Hepatocyte (in vitro differentiated cells): ENCODE results near the gene MAD1L1.

Experiments
- CTCF ChIP-seq: fragments of 200-600 bp; sonication (generic); IDR thresholded peaks from 2 replicates; pipeline ENCODE4 v1.5.1; 2016; ENCODE audit warnings: antibody characterized with exemption, mild to moderate bottlenecking; ENCODE audit not compliant: poor library complexity
- EZH2 ChIP-seq: fragments of 200-600 bp; sonication (generic); IDR thresholded peaks from 2 replicates; pipeline ENCODE4 v1.6.1; 2016; ENCODE audit warnings: antibody characterized with exemption, mild to moderate bottlenecking, borderline replicate concordance
- EZH2phosphoT487 ChIP-seq: fragments of 200-600 bp; sonication (generic); IDR thresholded peaks from one replicate; pipeline ENCODE4 v1.6.1; 2018; ENCODE audit warnings: antibody characterized with exemption, mild to moderate bottlenecking, low read depth, moderate library complexity; ENCODE audit not compliant: unreplicated experiment, severe bottlenecking

DNA sequence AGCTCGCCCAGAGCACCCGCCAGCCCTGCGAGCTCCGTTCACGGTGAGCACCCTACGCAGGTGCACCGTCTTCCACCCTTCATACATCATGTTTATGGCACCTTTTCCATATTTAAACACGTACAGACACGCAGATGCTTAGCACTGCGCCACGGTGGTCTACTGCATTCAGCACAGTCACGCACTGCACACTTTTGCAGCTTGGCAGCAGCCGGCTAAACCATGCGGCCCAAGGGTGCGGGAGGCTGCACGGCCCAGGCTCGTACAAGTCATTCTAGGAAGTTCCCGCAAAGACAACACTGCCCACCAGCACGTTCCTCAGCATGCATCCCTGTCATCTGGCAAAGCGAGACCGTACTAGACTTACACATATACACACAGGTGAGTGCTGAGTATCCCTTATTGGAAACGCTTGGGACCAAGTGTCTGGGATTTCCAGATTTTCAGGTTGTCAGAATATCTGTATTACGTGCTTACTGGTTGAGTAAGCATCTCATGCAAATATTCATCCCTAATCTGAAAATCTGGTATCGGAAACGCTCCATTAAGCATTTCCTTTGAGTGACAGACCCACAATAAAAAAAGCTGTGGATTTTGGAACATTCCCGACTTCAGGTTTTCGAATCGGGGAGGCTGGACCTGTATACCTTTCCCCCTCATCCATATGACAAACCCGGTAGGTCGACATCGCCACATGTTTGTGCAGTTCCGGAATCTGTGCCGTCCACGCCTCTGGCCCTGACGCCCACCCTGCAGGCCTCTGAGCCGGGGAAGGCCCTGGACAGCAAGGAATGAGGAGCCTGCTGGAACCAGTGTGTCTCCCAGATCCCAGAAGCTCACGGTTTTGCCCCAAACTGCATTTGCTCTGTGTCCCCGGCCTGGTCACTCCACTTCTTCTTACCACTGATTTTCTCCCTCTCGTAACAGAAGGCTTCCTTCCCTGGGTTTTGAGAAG is 340.5 kb downstream of the MAD1L1 start:
- no peak for TF ChIP-seq CTCF
- no peak for TF ChIP-seq EZH2
- no peak for TF ChIP-seq EZH2phosphoT487
